AG10803 (cell line): ENCODE data around the gene ZC3H12A.

Experiments
- DNase-seq: peaks from one replicate; pipeline ENCODE4 v3.0.0; 2010; ENCODE audit warnings: low read depth
- H3K4me3 ChIP-seq: 2 replicates; pipeline ENCODE4 v1.5.1; 2011; ENCODE audit warnings: mild to moderate bottlenecking, low read length, control low read depth
- TF ChIP-seq, protein P1 (sequence below): conservative IDR thresholded peaks from 2 replicates; pipeline ENCODE4 v1.5.1; 2011; ENCODE audit warnings: mild to moderate bottlenecking, low read length, control low read depth, inconsistent platforms

Gene ZC3H12A

DNA sequence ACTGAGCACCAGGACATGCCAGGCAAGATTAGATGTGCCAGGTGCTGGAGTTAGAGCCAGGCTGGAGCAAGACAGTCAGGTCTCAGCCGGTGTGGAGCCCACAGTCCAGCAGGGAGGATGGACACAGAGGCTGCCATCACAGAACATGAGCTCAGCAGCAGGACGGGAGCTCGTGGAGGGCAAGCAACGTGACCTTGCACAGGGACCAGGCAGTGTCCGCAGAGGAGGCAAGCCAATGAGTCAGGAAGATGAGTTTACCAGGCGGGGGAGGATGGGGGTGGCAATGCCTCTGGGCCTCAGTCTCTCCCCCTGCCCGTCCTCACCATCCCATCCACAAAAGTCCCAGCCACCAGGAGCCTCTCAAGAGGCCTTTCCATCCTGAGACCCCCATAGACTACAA, 20.7 kb upstream of the ZC3H12A start:
- no peak overlapping the region for H3K4me3 ChIP-seq
- TF ChIP-seq, protein P1, sequence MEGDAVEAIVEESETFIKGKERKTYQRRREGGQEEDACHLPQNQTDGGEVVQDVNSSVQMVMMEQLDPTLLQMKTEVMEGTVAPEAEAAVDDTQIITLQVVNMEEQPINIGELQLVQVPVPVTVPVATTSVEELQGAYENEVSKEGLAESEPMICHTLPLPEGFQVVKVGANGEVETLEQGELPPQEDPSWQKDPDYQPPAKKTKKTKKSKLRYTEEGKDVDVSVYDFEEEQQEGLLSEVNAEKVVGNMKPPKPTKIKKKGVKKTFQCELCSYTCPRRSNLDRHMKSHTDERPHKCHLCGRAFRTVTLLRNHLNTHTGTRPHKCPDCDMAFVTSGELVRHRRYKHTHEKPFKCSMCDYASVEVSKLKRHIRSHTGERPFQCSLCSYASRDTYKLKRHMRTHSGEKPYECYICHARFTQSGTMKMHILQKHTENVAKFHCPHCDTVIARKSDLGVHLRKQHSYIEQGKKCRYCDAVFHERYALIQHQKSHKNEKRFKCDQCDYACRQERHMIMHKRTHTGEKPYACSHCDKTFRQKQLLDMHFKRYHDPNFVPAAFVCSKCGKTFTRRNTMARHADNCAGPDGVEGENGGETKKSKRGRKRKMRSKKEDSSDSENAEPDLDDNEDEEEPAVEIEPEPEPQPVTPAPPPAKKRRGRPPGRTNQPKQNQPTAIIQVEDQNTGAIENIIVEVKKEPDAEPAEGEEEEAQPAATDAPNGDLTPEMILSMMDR, result no peak
- DNase-seq, result no peak

DNA sequence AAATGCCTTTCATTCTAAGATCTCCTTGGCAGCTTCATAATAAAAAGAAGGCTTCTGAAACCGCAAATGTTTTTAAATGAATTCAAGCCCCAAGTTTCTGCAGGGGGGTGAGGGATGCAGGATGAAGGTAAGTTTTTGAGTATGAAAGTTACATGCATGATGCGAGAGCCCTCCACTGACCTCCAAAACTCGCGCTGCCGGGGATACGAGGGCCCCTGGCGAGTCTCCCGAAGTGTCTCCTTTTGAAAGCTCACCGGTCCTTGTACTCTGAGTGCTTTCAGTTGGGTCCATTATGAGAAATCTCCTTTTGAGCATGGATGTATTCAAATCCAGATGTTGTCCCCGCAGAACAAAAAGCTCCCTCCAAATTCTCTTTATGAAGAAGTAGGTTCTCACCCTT, 18.9 kb upstream of the ZC3H12A start:
- DNase-seq, result no peak
- H3K4me3 ChIP-seq, result no peak overlapping the region
- TF ChIP-seq, protein P1, result no peak

DNA sequence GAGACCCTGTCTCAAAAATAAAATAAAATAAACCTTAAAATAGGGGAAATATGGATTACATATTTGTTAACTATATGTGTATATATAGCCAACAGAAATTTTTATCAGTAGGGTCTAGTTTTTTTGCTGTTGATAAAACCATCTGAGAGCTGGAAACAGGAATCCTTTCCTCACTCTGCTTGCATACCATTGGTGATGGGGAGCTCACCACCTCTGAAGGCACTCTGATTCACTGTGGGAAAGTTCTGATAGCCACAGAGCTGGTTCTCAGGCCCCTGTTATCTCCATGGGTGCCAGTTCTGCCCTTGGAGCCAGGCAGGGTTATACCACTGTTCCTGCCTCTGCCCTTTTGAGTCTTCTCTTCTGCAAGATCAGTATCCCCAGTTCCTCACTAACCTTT, 17.8 kb upstream of the ZC3H12A start:
- TF ChIP-seq, protein P1, result no peak
- H3K4me3 ChIP-seq, result no peak overlapping the region
- DNase-seq, result no peak

DNA sequence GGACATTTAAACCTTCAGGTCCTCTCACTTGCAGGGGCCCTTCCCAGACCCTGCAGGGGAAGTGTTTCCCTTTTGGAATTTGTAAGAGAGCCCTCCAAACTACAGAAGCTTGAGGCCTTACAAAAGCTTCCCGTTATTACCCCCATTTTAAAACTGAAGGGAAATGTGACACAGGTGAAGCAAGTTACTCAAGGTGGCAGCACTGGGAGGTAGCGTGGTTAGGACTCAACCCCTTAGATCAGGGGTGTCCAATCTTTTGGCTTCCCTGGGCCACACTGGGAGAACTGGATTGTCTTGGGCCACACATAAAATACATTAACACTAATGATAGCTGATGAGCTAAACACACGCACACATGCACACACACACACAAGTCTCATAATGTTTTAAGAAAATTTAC, 15.8 kb upstream of the ZC3H12A start:
- no peak overlapping the region for H3K4me3 ChIP-seq
- no peak for DNase-seq
- TF ChIP-seq, protein P1, result no peak

DNA sequence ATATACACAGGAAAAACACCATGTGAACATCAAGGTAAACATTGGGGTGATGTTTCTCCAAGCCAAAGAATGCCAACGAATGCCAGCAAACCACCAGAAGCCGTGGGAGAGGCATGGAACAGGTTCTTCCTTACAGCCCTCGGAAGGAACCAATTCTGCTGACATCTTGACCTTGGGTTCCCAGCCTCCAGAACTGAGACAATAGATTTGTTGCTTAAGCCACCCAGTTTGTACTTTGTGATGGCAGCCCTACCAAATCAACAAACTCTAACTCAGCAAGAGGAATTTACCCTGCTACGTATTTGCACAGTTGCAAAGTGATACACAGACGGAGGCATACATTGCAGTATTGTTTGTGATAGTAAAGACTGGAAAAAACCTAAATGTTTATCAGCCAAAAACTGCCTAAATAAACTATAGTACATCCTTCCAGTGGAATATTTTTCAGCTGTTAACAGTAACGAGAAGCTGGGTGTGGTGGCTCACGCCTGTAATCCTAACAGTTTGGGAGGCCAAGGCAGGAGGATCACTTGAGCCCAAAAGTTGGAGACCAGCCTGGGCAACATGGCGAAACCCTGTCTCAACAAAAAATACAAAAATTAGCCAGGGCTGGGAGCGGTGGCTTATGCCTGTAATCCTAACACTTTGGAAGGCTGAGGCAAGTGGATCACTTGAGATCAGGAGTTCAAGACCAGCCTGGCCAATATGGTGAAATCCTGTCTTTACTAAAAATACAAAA, 12.5 kb upstream of the ZC3H12A start:
- TF ChIP-seq, protein P1, result no peak
- H3K4me3 ChIP-seq, result no peak overlapping the region
- DNase-seq, result no peak

DNA sequence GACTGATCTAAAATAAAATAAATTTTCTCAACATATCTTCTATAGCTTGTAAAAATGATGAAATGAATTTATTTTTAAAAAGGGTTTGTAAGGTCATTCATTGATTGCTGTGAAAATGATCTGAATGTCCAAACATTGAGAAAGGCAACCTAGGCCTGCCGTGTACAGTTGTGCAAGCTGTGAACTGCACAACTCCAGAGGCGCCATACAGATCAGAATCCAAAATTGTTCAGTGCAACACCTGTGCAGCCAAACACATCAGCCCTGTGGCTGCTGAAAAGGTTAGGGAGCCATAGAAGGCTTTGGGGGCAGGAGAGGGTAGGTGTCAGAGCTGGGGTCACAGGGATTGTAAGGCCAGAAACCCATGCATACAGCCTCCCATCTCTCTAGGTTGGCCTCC, 9.9 kb upstream of the ZC3H12A start:
- TF ChIP-seq, protein P1, result no peak
- DNase-seq, result no peak
- no peak overlapping the region for H3K4me3 ChIP-seq
